ENCODE results near the gene SBK1. TPM values are rescaled to one million over a fixed set of nuclear protein-coding genes. Genes with fewer than 3 reads are reported as not detected.
A peak's percentile ranks its signal among the peaks of the same experiment; 100 is the strongest.

The SBK1 gene
- total RNA-seq, 1 donor from 2014 or later: under 0.01 TPM

GRCh38 chr16:28264656-28265055, 27.7 kb upstream of the SBK1 start:
- H3K27me3 ChIP-seq (ENCODE audit: control insufficient read depth, insufficient read depth, low read length): no peaks in the 10 kb centered on the region

GRCh38 chr16:28265822-28266221, 26.5 kb upstream of the SBK1 start:
- Histone ChIP-seq H3K4me3 (ENCODE audit: low read depth, low read length) (no peak overlapping the region), H3K27me3 (ENCODE audit: control insufficient read depth, insufficient read depth, low read length) (no peaks in the 10 kb centered on the region), H3K36me3 (ENCODE audit: control insufficient read depth, insufficient read depth, low read length) (no peaks in the 10 kb centered on the region)
- FAIRE-seq (no peak), DNase-seq (ENCODE audit: low read depth) (no peak)
- TF ChIP-seq CTCF (IDR thresholded peaks at IDR 0.05; ENCODE audit: insufficient read depth, low read length, severe bottlenecking): no peak

More at GRCh38 chr16:28264656-28265055, 27.7 kb upstream of the SBK1 start:
- FAIRE-seq (no peak), DNase-seq (ENCODE audit: low read depth) (peak; percentile 29)
- no peak for TF ChIP-seq CTCF (IDR thresholded peaks at IDR 0.05; ENCODE audit: insufficient read depth, low read length, severe bottlenecking)
- no peaks in the 10 kb centered on the region for H3K36me3 ChIP-seq (ENCODE audit: control insufficient read depth, insufficient read depth, low read length)
- no peak overlapping the region for H3K4me3 ChIP-seq (ENCODE audit: low read depth, low read length)

- FAIRE-seq (no peak), DNase-seq (ENCODE audit: low read depth) (no peak)
- H3K4me3 ChIP-seq (ENCODE audit: low read depth, low read length): no peak overlapping the region
- H3K36me3 ChIP-seq (ENCODE audit: control insufficient read depth, insufficient read depth, low read length): no peaks in the 10 kb centered on the region
- no peak for TF ChIP-seq CTCF (IDR thresholded peaks at IDR 0.05; ENCODE audit: insufficient read depth, low read length, severe bottlenecking)
- H3K27me3 ChIP-seq (ENCODE audit: control insufficient read depth, insufficient read depth, low read length): no peaks in the 10 kb centered on the region
These were observed 25.0 kb upstream of the SBK1 start for GRCh38 chr16:28267356-28267755.

GRCh38 chr16:28273511-28273910, 18.8 kb upstream of the SBK1 start:
- H3K4me3 ChIP-seq (ENCODE audit: low read depth, low read length): no peak overlapping the region
- no peak for TF ChIP-seq CTCF (IDR thresholded peaks at IDR 0.05; ENCODE audit: insufficient read depth, low read length, severe bottlenecking)
- no peaks in the 10 kb centered on the region for H3K27me3 ChIP-seq (ENCODE audit: control insufficient read depth, insufficient read depth, low read length)
- H3K36me3 ChIP-seq (ENCODE audit: control insufficient read depth, insufficient read depth, low read length): no peaks in the 10 kb centered on the region
- FAIRE-seq (no peak), DNase-seq (ENCODE audit: low read depth) (no peak)

GRCh38 chr16:28274676-28275075, 17.6 kb upstream of the SBK1 start:
- H3K4me3 ChIP-seq (ENCODE audit: low read depth, low read length): no peak overlapping the region
- FAIRE-seq (no peak), DNase-seq (ENCODE audit: low read depth) (no peak)
- TF ChIP-seq CTCF (IDR thresholded peaks at IDR 0.05; ENCODE audit: insufficient read depth, low read length, severe bottlenecking): no peak
- no peaks in the 10 kb centered on the region for H3K36me3 ChIP-seq (ENCODE audit: control insufficient read depth, insufficient read depth, low read length)
- no peaks in the 10 kb centered on the region for H3K27me3 ChIP-seq (ENCODE audit: control insufficient read depth, insufficient read depth, low read length)

- no peak for TF ChIP-seq CTCF (IDR thresholded peaks at IDR 0.05; ENCODE audit: insufficient read depth, low read length, severe bottlenecking)
- Histone ChIP-seq H3K4me3 (ENCODE audit: low read depth, low read length) (no peak overlapping the region), H3K27me3 (ENCODE audit: control insufficient read depth, insufficient read depth, low read length) (no peaks in the 10 kb centered on the region), H3K36me3 (ENCODE audit: control insufficient read depth, insufficient read depth, low read length) (no peaks in the 10 kb centered on the region)
- DNase-seq (ENCODE audit: low read depth) (no peak), FAIRE-seq (no peak)
These were observed 16.0 kb upstream of the SBK1 start for GRCh38 chr16:28276301-28276700.

All from bronchial epithelial cell (primary cell).